Ishikawa (cell line): Measurements from ENCODE around the gene PIGX.

Experiments used
- CEBPB ChIP-seq: IDR thresholded peaks from 2 replicates; pipeline ENCODE4 v1.6.1; 2012
- EGR1 ChIP-seq: IDR thresholded peaks from 2 replicates; pipeline ENCODE4 v1.6.1; 2012
- EP300 ChIP-seq: IDR thresholded peaks from 2 replicates; pipeline ENCODE4 v1.6.1; 2012; ENCODE audit warnings: borderline replicate concordance
- REST ChIP-seq: IDR thresholded peaks from 2 replicates; pipeline ENCODE4 v1.6.1; 2012; ENCODE audit warnings: low read depth, mild to moderate bottlenecking
- TAF1 ChIP-seq: IDR thresholded peaks from 2 replicates; pipeline ENCODE4 v1.6.1; 2012; ENCODE audit warnings: low read depth, mild to moderate bottlenecking
- TCF12 ChIP-seq: IDR thresholded peaks from 2 replicates; pipeline ENCODE4 v1.6.1; 2012; ENCODE audit warnings: low read depth
- TEAD4 ChIP-seq: IDR thresholded peaks from 2 replicates; pipeline ENCODE4 v1.6.1; 2012
- TF ChIP-seq, protein P1 (sequence below): IDR thresholded peaks from 2 replicates; pipeline ENCODE4 v1.6.1; 2012
- TF ChIP-seq, protein P2 (sequence below): IDR thresholded peaks from 2 replicates; pipeline ENCODE4 v1.6.1; 2012

DNA sequence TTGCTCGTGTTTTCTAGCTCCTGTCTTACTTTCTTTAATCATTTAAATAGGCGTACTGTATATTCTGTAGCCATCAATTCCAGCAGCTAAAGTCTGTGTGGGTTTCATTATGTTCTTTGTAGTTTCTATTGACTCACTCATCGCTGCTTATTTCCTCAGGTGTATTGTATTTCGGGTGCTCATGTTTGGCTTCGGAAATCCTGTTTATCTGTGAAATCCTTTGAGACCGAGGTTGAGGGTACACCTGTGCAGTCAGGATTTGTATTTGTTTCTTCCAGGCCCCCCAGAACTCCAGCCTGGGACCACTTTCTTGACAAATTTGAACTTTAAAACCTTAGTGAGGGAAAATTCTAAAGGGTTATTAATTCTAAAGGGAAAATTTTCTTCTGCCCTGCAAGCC is 25.5 kb downstream of the PIGX start:
- no peak for TF ChIP-seq EP300
- TF ChIP-seq, protein P1, sequence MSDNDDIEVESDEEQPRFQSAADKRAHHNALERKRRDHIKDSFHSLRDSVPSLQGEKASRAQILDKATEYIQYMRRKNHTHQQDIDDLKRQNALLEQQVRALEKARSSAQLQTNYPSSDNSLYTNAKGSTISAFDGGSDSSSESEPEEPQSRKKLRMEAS = no peak
- no peak for TF ChIP-seq TAF1
- no peak for TF ChIP-seq TCF12
- no peak for TF ChIP-seq TEAD4
- TF ChIP-seq EGR1 = no peak
- TF ChIP-seq, protein P2, sequence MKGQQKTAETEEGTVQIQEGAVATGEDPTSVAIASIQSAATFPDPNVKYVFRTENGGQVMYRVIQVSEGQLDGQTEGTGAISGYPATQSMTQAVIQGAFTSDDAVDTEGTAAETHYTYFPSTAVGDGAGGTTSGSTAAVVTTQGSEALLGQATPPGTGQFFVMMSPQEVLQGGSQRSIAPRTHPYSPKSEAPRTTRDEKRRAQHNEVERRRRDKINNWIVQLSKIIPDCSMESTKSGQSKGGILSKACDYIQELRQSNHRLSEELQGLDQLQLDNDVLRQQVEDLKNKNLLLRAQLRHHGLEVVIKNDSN = no peak
- no peak for TF ChIP-seq CEBPB
- no peak for TF ChIP-seq REST
